SK-N-SH treated with all-trans-retinoic acid at 6 μM for 48 hours (cell line): ENCODE results near the gene MIR17HG.

Source experiments
- ATAC-seq: fragments of 200-7000 bp; cut with Tn5 transposase; 3 replicates; pipeline ENCODE4 v1.9.1; 2020; ENCODE audit warnings: mild to moderate bottlenecking, moderate library complexity
- ARNTL ChIP-seq: fragments of 450-650 bp; formaldehyde crosslinking; IDR thresholded peaks from 2 replicates; pipeline ENCODE4 v1.5.0; 2020; ENCODE audit warnings: low read depth, mild to moderate bottlenecking, moderate library complexity, borderline replicate concordance
- BACH2 ChIP-seq: fragments of 250-450 bp; sonication (Bioruptor Pico); IDR thresholded peaks from 2 replicates; pipeline ENCODE4 v1.9.0; 2021; ENCODE audit warnings: mild to moderate bottlenecking, borderline replicate concordance
- ESRRG ChIP-seq: fragments of 250-450 bp; sonication (Bioruptor Pico); IDR thresholded peaks from 2 replicates; pipeline ENCODE4 v1.6.1; 2021; ENCODE audit warnings: mild to moderate bottlenecking
- GLIS3 ChIP-seq: fragments of 250-450 bp; sonication (Bioruptor Pico); IDR thresholded peaks from 2 replicates; pipeline ENCODE4 v1.5.0; 2020; ENCODE audit warnings: mild to moderate bottlenecking, moderate library complexity
- ISL1 ChIP-seq: fragments of 250-450 bp; sonication (Bioruptor Pico); IDR thresholded peaks from 2 replicates; pipeline ENCODE4 v2.1.2; 2022; ENCODE audit warnings: mild to moderate bottlenecking, moderate library complexity
- OSR1 ChIP-seq: fragments of 250-450 bp; sonication (Bioruptor Pico); IDR thresholded peaks from 2 replicates; pipeline ENCODE4 v1.8.0; 2022; ENCODE audit warnings: moderate library complexity, mild to moderate bottlenecking, inconsistent platforms
- PPARA ChIP-seq: fragments of 250-450 bp; sonication (Bioruptor Pico); IDR thresholded peaks from 2 replicates; pipeline ENCODE4 v1.5.0; 2020; ENCODE audit warnings: mild to moderate bottlenecking, borderline replicate concordance
- RARB ChIP-seq: fragments of 250-450 bp; sonication (Bioruptor Pico); IDR thresholded peaks from 2 replicates; pipeline ENCODE4 v1.8.0; 2021; ENCODE audit warnings: mild to moderate bottlenecking, moderate library complexity
- SNAI2 ChIP-seq: fragments of 250-450 bp; sonication (Bioruptor Pico); IDR thresholded peaks from 2 replicates; pipeline ENCODE4 v1.5.0; 2020; ENCODE audit warnings: mild to moderate bottlenecking, moderate library complexity
- TCF4 ChIP-seq: fragments of 250-450 bp; sonication (Bioruptor Pico); IDR thresholded peaks from 2 replicates; pipeline ENCODE4 v1.8.0; 2021; ENCODE audit warnings: mild to moderate bottlenecking, moderate library complexity, borderline replicate concordance
- TOX ChIP-seq: fragments of 250-450 bp; sonication (Bioruptor Pico); IDR thresholded peaks from 2 replicates; pipeline ENCODE4 v1.8.0; 2021; ENCODE audit warnings: mild to moderate bottlenecking, moderate library complexity, borderline replicate concordance
- ZC3H10 ChIP-seq: fragments of 250-450 bp; sonication (Bioruptor Pico); IDR thresholded peaks from 2 replicates; pipeline ENCODE4 v1.5.1; 2021; ENCODE audit warnings: mild to moderate bottlenecking, moderate library complexity
- ZFP3 ChIP-seq: fragments of 250-450 bp; sonication (Bioruptor Pico); IDR thresholded peaks from 2 replicates; pipeline ENCODE4 v1.5.0; 2020; ENCODE audit warnings: mild to moderate bottlenecking, moderate library complexity
- ZFP30 ChIP-seq: fragments of 450-650 bp; formaldehyde crosslinking; IDR thresholded peaks from 2 replicates; pipeline ENCODE4 v1.5.0; 2022; ENCODE audit warnings: mild to moderate bottlenecking, moderate library complexity
- ZNF565 ChIP-seq: fragments of 450-650 bp; formaldehyde crosslinking; conservative IDR thresholded peaks from 2 replicates; pipeline ENCODE4 v1.5.0; 2020; ENCODE audit warnings: low read depth, mild to moderate bottlenecking, moderate library complexity
- ZNF70 ChIP-seq: fragments of 450-650 bp; formaldehyde crosslinking; IDR thresholded peaks from 2 replicates; pipeline ENCODE4 v1.5.0; 2020; ENCODE audit warnings: mild to moderate bottlenecking, moderate library complexity
- ZNF8 ChIP-seq: fragments of 450-650 bp; formaldehyde crosslinking; IDR thresholded peaks from 2 replicates; pipeline ENCODE4 v1.5.0; 2020; ENCODE audit warnings: mild to moderate bottlenecking, moderate library complexity
- TF ChIP-seq, protein P1 (sequence below): fragments of 250-450 bp; sonication (Bioruptor Pico); IDR thresholded peaks from 2 replicates; pipeline ENCODE4 v1.8.0; 2020; ENCODE audit warnings: mild to moderate bottlenecking, moderate library complexity, borderline replicate concordance
- TF ChIP-seq, protein P2 (sequence below): fragments of 250-450 bp; sonication (Bioruptor Pico); IDR thresholded peaks from 2 replicates; pipeline ENCODE4 v1.5.1; 2021; ENCODE audit warnings: mild to moderate bottlenecking, moderate library complexity
- TF ChIP-seq, protein P3 (sequence below): fragments of 250-450 bp; sonication (Bioruptor Pico); IDR thresholded peaks from 2 replicates; pipeline ENCODE4 v1.8.0; 2021; ENCODE audit warnings: low read depth, mild to moderate bottlenecking, moderate library complexity, borderline replicate concordance
- TF ChIP-seq, protein P4 (sequence below): fragments of 250-450 bp; sonication (Bioruptor Pico); IDR thresholded peaks from 2 replicates; pipeline ENCODE4 v1.5.0; 2020; ENCODE audit warnings: mild to moderate bottlenecking, moderate library complexity
- TF ChIP-seq, protein P5 (sequence below): fragments of 250-450 bp; sonication (Bioruptor Pico); IDR thresholded peaks from 2 replicates; pipeline ENCODE4 v1.5.1; 2020; ENCODE audit warnings: low read depth, mild to moderate bottlenecking, moderate library complexity

The MIR17HG gene

DNA sequence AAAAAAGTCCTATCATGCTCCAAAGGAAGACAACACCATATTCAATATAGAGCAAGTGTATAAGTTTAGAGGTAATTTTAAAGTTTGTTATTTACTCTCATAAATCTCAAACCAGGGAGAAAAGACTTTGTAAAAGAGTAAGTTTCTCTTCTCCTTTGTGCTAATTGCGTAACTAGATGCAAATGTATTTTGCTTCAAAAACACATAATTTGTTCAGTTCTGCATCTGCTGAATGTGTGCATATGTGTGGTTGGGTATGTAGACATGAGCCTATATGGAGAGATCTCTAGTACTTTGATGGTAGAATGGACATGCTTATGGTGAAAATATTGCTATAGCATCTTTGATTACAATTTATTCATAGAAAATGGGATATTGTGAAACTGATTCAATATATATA is 17.8 kb upstream of the MIR17HG start (continued):
- TF ChIP-seq, protein P1, sequence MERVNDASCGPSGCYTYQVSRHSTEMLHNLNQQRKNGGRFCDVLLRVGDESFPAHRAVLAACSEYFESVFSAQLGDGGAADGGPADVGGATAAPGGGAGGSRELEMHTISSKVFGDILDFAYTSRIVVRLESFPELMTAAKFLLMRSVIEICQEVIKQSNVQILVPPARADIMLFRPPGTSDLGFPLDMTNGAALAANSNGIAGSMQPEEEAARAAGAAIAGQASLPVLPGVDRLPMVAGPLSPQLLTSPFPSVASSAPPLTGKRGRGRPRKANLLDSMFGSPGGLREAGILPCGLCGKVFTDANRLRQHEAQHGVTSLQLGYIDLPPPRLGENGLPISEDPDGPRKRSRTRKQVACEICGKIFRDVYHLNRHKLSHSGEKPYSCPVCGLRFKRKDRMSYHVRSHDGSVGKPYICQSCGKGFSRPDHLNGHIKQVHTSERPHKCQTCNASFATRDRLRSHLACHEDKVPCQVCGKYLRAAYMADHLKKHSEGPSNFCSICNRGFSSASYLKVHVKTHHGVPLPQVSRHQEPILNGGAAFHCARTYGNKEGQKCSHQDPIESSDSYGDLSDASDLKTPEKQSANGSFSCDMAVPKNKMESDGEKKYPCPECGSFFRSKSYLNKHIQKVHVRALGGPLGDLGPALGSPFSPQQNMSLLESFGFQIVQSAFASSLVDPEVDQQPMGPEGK (CRISPR knock-in tag) = no peak
- TF ChIP-seq GLIS3 (CRISPR knock-in tag) (no peak), ISL1 (CRISPR knock-in tag) (no peak), OSR1 (CRISPR knock-in tag) (no peak), ZNF8 (CRISPR knock-in tag) (no peak), SNAI2 (CRISPR knock-in tag) (no peak), TOX (no peak), ZFP3 (CRISPR knock-in tag) (no peak), BACH2 (CRISPR knock-in tag) (no peak), RARB (CRISPR knock-in tag) (no peak), ZFP30 (CRISPR knock-in tag) (no peak)

DNA sequence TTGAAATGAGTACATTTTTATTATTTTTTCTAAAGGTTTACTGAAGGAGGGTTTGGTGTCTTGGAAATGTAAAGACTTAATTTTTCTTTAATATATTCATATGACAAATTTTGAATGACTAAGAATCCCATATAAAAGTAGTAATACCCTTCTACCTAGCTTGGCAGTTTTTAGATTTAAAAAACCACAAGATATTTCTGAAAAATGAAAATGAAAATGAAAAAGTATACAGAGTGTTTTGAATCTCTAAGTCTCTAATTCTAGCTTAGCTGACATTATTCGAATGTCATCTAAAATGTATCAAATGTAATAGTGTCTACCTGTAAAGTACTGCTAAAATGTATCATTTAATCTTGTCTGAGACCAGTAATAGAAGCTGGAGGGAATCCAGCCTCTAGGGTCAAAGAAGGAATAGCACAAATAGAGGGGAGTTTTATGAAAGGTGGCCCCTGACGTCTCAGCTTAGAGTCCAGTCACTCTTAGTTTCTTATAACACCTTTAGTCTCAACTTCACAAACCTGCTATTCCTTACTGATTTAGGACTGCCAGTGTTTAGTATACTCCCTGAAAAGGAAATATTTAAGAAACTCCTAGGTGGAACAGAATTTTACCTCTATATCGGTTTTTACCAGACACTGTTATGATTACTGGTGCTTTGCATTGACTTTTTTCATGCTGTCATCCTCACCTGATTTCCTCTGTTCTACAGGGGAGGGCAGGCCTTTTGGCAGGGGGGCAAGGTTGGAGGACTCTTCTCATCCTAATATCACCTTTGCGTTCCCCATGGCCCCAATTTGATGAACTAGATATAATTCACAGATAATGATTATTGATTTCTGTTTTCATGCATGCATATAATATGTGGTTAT is 16.2 kb upstream of the MIR17HG start:
- TF ChIP-seq ZC3H10 (CRISPR knock-in tag) (no peak), ZFP3 (CRISPR knock-in tag) (no peak), SNAI2 (CRISPR knock-in tag) (no peak), GLIS3 (CRISPR knock-in tag) (no peak), BACH2 (CRISPR knock-in tag) (no peak), PPARA (CRISPR knock-in tag) (no peak), ESRRG (no peak), ZNF70 (CRISPR knock-in tag) (no peak), ZNF565 (CRISPR knock-in tag) (no peak), TOX (no peak), RARB (CRISPR knock-in tag) (no peak), ARNTL (no peak), TCF4 (CRISPR knock-in tag) (no peak)
- TF ChIP-seq, protein P2, sequence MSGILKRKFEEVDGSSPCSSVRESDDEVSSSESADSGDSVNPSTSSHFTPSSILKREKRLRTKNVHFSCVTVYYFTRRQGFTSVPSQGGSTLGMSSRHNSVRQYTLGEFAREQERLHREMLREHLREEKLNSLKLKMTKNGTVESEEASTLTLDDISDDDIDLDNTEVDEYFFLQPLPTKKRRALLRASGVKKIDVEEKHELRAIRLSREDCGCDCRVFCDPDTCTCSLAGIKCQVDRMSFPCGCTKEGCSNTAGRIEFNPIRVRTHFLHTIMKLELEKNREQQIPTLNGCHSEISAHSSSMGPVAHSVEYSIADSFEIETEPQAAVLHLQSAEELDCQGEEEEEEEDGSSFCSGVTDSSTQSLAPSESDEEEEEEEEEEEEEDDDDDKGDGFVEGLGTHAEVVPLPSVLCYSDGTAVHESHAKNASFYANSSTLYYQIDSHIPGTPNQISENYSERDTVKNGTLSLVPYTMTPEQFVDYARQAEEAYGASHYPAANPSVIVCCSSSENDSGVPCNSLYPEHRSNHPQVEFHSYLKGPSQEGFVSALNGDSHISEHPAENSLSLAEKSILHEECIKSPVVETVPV (CRISPR knock-in tag) = no peak
- TF ChIP-seq, protein P3, sequence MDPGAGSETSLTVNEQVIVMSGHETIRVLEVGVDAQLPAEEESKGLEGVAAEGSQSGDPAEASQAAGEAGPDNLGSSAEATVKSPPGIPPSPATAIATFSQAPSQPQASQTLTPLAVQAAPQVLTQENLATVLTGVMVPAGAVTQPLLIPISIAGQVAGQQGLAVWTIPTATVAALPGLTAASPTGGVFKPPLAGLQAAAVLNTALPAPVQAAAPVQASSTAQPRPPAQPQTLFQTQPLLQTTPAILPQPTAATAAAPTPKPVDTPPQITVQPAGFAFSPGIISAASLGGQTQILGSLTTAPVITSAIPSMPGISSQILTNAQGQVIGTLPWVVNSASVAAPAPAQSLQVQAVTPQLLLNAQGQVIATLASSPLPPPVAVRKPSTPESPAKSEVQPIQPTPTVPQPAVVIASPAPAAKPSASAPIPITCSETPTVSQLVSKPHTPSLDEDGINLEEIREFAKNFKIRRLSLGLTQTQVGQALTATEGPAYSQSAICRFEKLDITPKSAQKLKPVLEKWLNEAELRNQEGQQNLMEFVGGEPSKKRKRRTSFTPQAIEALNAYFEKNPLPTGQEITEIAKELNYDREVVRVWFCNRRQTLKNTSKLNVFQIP = no peak
- TF ChIP-seq, protein P4, sequence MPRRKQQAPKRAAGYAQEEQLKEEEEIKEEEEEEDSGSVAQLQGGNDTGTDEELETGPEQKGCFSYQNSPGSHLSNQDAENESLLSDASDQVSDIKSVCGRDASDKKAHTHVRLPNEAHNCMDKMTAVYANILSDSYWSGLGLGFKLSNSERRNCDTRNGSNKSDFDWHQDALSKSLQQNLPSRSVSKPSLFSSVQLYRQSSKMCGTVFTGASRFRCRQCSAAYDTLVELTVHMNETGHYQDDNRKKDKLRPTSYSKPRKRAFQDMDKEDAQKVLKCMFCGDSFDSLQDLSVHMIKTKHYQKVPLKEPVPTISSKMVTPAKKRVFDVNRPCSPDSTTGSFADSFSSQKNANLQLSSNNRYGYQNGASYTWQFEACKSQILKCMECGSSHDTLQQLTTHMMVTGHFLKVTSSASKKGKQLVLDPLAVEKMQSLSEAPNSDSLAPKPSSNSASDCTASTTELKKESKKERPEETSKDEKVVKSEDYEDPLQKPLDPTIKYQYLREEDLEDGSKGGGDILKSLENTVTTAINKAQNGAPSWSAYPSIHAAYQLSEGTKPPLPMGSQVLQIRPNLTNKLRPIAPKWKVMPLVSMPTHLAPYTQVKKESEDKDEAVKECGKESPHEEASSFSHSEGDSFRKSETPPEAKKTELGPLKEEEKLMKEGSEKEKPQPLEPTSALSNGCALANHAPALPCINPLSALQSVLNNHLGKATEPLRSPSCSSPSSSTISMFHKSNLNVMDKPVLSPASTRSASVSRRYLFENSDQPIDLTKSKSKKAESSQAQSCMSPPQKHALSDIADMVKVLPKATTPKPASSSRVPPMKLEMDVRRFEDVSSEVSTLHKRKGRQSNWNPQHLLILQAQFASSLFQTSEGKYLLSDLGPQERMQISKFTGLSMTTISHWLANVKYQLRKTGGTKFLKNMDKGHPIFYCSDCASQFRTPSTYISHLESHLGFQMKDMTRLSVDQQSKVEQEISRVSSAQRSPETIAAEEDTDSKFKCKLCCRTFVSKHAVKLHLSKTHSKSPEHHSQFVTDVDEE = no peak
- TF ChIP-seq, protein P5, sequence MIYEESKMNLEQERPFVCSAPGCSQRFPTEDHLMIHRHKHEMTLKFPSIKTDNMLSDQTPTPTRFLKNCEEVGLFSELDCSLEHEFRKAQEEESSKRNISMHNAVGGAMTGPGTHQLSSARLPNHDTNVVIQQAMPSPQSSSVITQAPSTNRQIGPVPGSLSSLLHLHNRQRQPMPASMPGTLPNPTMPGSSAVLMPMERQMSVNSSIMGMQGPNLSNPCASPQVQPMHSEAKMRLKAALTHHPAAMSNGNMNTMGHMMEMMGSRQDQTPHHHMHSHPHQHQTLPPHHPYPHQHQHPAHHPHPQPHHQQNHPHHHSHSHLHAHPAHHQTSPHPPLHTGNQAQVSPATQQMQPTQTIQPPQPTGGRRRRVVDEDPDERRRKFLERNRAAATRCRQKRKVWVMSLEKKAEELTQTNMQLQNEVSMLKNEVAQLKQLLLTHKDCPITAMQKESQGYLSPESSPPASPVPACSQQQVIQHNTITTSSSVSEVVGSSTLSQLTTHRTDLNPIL = no peak
- ATAC-seq = no peak

DNA sequence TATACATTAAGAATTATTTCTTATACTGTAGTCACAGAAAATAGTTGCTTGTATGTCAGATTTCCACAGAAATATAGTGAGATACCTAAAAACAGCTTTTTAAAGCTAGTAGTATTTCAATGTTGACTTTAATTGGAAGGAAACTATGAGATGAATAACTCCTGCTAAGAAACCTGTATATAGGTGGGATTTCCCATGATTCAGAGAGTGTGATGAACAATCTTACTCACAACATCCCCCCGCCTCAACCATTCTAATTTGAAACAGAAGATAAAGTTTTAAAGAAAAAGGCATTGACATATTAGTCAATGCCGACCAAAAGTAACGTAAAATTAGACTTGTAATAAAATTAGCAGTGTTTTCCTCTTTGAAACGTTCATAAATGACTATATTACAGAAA is 1.4 kb upstream of the MIR17HG start:
- ATAC-seq = no peak
- no peak for TF ChIP-seq RARB (CRISPR knock-in tag)
- TF ChIP-seq ZNF70 (CRISPR knock-in tag) = no peak
- TF ChIP-seq SNAI2 (CRISPR knock-in tag) = no peak
- TF ChIP-seq OSR1 (CRISPR knock-in tag) = no peak
